OCI-LY7 (cell line): ENCODE results near the gene BDP1.
A peak's percentile ranks its signal among the peaks of the same experiment; 100 is the strongest.
"Not testable (repeated sequence)": the region's sequence is repeated elsewhere in the genome, so short reads cannot be mapped to it uniquely, and the experiment has no call there.

Experiments
- EZH2phosphoT487 ChIP-seq: fragments of 200-600 bp; sonication (generic); IDR thresholded peaks from 2 replicates; pipeline ENCODE4 v1.6.1; 2018; ENCODE audit warnings: low read depth, borderline replicate concordance, mild to moderate bottlenecking, mixed run types, antibody characterized with exemption, low read length, moderate library complexity, mixed read lengths
- TF ChIP-seq, protein P1 (sequence below): fragments of 200-600 bp; sonication (generic); conservative IDR thresholded peaks from 2 replicates; pipeline ENCODE4 v1.5.1; 2014; ENCODE audit warnings: mild to moderate bottlenecking, antibody characterized with exemption, low read length, moderate library complexity, mixed read lengths

DNA sequence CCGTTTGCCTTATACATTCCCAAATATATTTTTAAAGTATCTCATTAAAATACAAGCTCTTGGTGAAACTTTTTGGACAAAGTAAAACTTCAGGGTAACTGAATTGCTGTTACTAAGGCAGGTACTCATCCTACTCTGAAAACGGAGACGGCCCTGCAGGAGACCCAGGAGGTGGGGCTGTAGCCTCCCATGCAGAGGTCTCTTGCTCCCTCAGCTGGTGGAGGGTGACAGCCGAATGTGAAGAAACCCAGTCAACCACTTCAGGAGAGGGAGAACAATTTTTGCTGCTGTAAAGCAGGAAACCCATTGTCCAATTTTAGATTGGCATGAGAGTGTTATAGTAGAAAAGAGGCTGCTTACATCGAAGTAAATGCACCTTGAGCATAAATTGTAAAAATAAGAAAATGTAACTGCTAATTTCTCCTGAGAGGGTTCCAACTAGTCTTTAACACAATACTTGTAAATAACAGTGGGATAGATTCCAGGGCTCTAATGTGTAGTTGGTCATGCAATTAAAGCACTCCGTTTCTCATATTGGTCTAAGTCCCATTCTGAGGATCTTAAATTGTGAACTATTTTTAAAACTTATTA, 8.1 kb upstream of the BDP1 start:
- TF ChIP-seq, protein P1, sequence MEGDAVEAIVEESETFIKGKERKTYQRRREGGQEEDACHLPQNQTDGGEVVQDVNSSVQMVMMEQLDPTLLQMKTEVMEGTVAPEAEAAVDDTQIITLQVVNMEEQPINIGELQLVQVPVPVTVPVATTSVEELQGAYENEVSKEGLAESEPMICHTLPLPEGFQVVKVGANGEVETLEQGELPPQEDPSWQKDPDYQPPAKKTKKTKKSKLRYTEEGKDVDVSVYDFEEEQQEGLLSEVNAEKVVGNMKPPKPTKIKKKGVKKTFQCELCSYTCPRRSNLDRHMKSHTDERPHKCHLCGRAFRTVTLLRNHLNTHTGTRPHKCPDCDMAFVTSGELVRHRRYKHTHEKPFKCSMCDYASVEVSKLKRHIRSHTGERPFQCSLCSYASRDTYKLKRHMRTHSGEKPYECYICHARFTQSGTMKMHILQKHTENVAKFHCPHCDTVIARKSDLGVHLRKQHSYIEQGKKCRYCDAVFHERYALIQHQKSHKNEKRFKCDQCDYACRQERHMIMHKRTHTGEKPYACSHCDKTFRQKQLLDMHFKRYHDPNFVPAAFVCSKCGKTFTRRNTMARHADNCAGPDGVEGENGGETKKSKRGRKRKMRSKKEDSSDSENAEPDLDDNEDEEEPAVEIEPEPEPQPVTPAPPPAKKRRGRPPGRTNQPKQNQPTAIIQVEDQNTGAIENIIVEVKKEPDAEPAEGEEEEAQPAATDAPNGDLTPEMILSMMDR = peak; percentile 55
- TF ChIP-seq EZH2phosphoT487 = not testable (repeated sequence)
